Measurements from ENCODE around the gene CTNND2.
A peak's percentile ranks its signal among the peaks of the same experiment; 100 is the strongest.
"Not testable (repeated sequence)": the region's sequence is repeated elsewhere in the genome, so short reads cannot be mapped to it uniquely, and the experiment has no call there.

Gene CTNND2

GRCh38 chr5:11672385-11673085, 231.7 kb downstream of the CTNND2 start:
- DNase-seq (ENCODE audit: low read depth): no peak

DNA sequence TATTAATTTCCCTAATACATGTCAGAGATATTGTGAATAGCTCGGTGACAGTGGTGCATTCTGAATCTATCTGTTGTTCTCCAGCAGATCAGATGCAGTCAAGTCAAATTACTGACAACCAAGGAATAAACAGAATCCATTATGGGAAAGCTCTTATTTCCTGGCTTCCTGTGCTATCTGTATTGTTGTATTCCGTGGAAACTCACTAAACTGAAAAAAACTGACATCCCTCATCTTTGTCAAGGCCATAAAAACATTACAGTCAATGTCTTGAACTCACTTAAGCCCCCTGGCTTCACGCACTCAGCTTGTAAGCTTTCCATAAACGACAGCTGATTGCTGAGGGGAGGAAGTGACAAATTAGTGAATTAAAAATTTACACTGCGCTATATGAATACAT, 245.9 kb downstream of the CTNND2 start:
- DNase-seq (ENCODE audit: low read depth): no peak

DNA sequence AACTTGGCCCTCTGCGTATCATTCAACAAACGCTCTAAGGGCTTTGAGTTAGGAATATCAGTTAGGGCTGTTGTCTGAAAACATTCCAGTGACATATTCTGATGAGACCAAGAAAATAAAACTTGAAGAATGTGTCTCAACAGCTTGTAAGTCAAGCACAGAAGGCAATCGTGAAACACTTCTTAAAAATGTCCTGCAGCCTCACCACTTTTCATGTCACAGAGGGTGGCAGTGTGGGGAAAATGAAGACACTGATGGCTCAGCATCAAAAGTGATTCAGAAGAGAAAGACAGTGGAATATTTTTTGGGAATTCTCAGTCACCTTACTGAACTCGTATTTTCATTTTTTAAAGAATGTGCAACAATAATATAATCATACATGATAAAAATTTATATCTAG, 247.3 kb downstream of the CTNND2 start:
- DNase-seq (ENCODE audit: low read depth): no peak

DNA sequence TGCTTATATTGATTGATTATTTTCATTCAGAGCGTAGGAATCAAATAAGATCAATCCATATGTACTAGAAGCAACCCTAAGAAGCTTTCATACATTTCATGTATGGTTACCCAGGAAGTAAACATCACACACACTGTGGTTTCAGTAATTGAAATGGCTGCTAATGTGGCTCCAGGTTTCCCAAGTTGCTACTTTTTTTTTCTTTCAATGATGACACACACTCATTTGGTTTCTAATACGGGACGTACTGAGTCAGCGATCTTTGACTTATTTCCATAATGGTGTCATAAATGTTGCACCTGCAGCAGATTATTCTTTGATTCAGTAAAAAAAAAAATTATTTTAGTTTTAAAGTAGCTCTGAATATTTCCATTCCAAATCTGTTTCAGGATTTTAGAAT, 248.6 kb downstream of the CTNND2 start:
- no peak for DNase-seq (ENCODE audit: low read depth)

GRCh38 chr5:11650936-11651335, 253.3 kb downstream of the CTNND2 start:
- DNase-seq (ENCODE audit: low read depth): no peak

DNA sequence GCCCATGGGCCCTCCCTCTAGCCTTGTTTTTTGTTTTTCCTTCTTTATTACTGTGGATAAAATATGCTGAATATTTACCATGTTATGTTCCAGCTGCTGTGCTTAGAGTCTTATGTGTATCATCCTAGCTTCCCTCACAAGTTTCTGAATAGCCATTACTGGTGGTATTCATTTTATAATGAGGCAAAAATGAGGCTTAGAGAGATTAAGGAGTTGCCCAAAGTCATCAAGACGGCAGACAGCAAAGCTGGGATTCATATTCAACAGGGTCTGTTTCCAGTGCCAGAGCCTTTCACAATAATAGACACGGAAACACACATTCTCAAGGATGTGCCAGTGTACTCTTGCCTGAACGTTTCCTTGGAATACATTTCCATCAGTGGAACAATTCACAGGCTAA, 258.1 kb downstream of the CTNND2 start:
- no peak for DNase-seq (ENCODE audit: low read depth)

DNA sequence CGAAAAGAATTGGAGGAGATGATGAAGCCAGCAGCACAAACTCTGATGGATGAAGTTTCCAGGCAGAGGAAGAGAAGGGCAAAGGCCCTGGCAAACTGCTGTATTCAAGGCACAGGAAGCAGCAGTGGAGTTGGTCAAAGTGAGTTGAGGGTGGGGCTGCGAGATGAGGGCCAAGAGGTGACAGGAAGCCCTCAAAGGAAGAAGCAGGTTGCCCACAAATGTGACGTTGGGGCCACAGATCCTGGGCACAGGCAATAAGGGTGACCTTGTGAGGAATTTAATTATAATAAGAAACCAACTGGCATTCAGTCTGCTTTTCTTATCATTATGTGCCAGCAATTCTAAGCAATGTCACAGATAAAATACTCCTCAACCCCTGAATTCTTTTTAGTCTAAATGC, 261.8 kb downstream of the CTNND2 start:
- DNase-seq (ENCODE audit: low read depth): no peak

- DNase-seq (ENCODE audit: low read depth): no peak
Observed at GRCh38 chr5:11640158-11640873, 263.9 kb downstream of the CTNND2 start.

DNA sequence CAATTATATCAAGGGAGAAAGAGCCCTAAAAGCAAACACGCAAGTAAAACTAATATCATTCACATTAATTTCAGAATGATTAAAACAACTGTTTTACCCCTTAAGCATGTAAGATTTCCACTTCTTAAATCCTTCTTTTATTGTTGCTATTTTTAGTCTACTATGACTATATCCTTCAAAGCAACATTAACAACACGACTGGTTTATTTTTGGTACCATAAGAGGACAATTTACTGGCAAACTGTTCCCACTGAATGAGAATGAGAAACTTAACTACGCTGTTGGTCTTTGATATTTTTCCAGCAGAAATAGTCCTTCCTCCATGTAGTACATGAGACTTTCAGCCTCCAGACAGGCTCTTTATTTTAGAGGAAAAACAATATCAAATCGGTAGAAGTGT, 281.5 kb downstream of the CTNND2 start:
- DNase-seq (ENCODE audit: low read depth): no peak

DNA sequence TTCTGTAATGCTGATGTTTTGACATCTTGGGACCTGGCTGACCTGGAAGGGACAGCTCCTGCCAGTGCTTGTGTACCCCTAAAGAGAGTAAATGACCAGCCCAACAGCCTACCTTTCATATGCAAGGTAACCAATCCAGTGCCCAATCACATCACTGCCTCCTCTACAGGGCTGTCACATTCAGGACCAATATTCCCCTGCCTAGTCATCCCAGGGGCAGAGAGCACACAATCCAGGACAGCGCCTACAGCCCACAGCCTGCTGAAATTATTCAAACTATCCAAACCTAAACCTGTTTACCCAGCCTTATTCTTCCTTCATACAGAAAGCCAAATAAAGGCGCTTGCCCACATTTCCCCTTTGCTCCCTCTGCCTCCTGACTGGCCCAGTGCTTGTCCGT, 284.1 kb downstream of the CTNND2 start:
- no peak for DNase-seq (ENCODE audit: low read depth)

DNA sequence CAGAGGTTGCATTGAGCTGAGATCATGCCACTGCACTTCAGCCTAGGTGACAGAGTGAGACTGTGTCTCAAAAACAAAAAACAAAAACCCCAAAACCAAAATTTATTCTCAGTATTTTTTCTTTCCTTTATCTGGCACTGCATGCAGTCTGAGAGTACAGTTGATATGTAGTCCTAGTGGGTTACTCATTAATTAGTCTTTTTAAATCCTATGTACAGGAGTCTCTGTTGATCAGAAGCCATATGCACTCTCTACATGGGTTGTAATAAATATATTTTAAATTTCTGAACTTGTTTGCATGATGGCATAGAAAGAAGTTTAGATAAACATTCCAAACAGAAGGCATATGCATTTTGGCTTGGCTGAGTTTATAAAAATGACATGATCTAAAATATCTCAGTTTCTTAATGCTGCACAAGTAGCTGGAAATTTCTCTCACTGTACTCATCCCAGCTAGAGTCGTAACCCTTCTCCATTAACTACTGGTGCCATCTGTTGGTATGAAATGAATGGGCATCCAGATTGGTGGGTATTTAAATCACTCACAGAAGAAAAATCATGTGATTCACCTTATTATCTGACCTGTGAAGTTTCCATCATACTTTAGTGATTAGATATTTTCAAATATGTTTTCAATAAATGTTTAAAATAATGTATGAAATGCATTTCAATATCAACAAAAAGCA, 284.8 kb downstream of the CTNND2 start:
- DNase-seq (ENCODE audit: low read depth): no peak

- DNase-seq (ENCODE audit: low read depth): peak; percentile 14
Observed at GRCh38 chr5:11617080-11617479, 287.2 kb downstream of the CTNND2 start.

DNA sequence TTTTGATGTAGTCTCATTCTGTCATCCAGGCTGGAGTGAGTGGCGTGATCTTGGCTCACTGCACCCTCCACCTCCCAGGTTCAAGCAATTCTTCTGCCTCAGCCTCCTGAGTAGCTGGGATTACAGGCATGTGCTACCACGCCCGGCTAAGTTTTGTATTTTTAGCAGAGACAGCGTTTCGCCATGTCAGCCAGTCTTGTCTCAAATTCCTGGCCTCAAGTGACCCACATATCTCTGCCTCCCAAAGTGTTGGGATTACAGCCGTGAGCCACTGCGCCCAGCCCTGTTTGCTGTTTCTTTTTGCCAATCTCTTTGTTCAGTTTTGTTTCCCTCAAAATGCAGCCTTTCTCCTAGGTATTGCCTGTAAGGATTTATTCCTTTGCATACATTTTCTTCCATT, 287.6 kb downstream of the CTNND2 start:
- not testable (repeated sequence) for DNase-seq (ENCODE audit: low read depth)

GRCh38 chr5:11611011-11611410, 293.2 kb downstream of the CTNND2 start:
- no peak for DNase-seq (ENCODE audit: low read depth)

DNA sequence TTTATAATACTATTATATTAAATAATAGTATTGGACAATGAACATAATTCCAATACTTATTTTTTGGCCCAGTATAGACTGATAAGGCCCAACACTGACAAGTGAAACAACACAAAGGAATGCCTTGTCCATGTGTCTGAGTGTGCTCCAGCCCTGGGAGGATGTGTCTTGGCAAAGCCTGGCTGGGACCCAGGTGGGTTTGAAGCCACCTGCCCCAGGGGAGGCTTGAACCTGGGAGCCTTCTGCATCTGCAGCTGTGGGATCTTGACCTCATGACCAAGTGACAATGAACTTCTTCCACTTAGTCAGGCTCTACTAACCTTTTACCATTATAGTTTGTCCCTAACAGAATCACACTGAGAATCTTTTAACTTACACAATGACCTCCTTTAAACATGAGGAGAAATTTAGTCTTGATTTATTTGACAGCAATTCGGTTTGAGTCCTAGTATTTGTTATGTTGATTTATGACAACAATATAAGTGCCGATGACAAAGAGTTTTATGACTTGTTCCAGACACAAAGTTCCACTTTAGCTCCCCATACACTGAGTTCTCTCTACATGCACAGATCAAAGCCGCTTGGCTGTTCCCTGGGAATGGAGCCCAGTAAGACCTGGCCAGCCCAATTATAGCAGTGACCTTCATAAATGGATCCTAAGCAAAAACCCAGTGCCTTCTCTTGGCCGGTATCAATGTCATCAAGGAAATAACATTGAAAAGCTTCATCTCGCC, 294.5 kb downstream of the CTNND2 start:
- DNase-seq (ENCODE audit: low read depth): no peak

GRCh38 chr5:11608530-11608929, 295.7 kb downstream of the CTNND2 start:
- no peak for DNase-seq (ENCODE audit: low read depth)

DNA sequence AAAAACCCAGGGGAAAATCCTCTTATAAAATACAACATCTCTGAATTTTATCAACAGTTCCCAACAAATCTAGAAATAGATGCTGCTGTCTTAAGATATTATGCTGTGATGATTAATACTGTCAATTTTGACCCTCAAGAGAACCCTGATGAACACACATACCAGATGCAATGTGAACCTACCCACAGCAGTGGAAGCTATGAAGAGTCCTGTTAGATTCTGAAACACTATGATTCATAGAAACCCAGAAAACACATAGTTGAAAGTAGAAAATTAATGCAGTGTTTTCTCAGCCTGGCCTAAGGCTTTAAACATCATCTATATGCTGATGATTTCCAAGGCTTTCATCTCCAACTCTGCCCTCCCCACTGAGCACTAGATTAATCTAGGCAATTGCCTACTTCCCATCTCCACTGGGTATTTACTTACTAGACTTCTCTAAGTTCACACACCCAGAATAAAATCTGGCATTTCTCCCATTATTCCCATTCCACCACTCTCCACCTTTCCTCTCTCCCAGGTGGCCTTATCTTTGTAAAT, 296.2 kb downstream of the CTNND2 start:
- no peak for DNase-seq (ENCODE audit: low read depth)

DNA sequence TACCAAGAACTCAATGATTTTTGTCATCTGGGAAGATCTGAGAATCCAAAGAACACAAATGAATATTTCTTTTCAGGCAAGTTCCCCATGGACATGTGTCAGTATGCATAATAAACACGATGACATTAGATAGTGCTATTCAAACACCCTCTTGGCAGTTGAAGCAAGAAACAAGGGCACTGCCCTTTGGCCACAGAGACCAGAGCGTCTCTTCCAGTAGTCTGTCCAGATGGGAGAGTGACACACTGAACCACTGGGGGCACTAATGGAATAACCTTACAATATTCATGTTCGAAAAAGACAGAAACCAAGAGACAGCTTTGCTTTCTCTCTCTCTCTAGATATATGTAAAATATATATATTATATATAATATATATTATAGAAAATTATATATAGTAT, 301.9 kb downstream of the CTNND2 start:
- no peak for DNase-seq (ENCODE audit: low read depth)

DNA sequence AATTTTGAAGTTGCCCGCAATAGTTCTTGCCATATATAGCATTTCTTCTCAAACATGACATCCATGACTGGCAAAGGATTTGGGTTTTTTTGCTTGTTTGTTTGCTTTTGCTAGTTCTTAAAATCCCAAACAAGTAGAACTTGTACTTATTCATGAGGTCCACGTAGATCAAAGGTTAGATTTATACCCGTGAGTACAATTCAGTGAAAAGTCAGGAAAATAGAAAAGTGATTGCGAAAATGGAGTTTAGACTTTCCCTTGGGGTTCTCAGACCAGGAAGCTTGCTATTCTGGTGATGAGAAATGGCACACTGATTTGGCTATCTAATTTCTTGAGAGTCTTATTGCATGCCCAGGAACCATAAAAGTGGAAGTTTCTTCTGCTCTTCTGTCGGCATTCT, 304.7 kb downstream of the CTNND2 start:
- DNase-seq (ENCODE audit: low read depth): no peak

DNA sequence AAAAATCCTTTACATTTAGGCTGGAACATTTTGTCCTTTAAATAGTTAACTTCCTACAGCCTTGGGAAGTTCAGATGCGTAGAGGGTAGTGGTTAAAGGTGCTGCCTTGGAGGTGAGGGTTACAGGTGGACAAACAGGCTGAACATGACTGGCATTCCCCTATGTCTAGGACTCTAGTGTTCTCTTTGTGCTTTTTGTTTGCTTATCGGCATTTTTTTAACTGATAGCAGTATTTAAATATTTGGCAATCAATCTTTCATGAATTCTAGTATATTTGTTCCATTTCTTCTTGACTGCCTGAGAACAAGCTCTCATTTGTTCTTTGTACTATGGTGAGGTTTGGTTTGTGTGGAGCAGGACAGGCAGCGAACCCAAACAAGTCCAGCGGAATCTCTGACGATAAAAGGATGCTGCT, 307.6 kb downstream of the CTNND2 start:
- DNase-seq (ENCODE audit: low read depth): no peak

GRCh38 chr5:11596185-11596584, 308.1 kb downstream of the CTNND2 start:
- DNase-seq (ENCODE audit: low read depth): no peak

DNA sequence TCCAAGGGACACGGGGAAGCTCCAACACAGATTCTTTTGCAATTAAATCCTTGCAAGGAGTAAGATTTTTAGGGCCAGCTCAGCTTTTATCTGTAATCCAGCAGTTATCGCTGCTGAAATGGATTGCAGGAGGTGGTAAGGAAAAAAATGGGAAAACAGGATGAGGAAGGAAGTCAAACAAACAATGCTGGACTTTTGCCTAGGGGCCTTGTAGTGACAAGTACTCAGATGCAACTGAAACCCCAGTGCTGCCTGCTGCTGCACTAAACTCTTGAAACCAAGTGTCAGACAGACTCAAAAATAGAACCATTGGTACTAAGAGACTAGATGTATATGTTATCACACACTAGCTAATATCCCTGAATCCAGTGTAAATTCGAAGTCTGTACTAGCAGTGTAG, 309.2 kb downstream of the CTNND2 start:
- no peak for DNase-seq (ENCODE audit: low read depth)

Data from HS-27A (cell line).